Measurements from ENCODE around the gene LAYN.

DNA sequence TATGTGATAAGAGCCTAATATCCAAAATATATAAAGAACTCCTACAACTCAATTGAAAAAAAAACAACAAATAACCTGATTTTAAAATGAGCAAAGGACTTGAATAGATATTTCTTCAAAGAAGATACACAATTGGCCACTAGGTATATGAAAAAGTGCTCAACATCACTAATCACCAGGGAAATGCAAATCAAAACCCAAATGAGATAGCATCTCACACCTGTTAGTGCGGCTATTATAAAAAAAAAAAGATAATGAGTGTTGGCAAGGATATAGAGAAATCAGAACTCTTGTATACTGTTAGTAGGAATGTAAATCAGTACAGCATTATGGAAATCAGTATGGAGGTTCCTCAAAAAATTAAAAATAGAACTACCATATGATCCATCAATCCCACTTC lies 55.8 kb downstream of the LAYN start:
- TF ChIP-seq, protein P1, sequence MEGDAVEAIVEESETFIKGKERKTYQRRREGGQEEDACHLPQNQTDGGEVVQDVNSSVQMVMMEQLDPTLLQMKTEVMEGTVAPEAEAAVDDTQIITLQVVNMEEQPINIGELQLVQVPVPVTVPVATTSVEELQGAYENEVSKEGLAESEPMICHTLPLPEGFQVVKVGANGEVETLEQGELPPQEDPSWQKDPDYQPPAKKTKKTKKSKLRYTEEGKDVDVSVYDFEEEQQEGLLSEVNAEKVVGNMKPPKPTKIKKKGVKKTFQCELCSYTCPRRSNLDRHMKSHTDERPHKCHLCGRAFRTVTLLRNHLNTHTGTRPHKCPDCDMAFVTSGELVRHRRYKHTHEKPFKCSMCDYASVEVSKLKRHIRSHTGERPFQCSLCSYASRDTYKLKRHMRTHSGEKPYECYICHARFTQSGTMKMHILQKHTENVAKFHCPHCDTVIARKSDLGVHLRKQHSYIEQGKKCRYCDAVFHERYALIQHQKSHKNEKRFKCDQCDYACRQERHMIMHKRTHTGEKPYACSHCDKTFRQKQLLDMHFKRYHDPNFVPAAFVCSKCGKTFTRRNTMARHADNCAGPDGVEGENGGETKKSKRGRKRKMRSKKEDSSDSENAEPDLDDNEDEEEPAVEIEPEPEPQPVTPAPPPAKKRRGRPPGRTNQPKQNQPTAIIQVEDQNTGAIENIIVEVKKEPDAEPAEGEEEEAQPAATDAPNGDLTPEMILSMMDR (conservative IDR thresholded peaks at IDR 0.05; ENCODE audit: low read depth, low read length), result no peak
- no peak for TF ChIP-seq EZH2 (IDR thresholded peaks at IDR 0.05; ENCODE audit: borderline replicate concordance, low read depth, low read length, poor library complexity, severe bottlenecking)

Measured in A673 (cell line).